Mesenchymal stem cell (in vitro differentiated cells and primary cell): ENCODE results near the gene HOXA6.

Source experiments
- DNase-seq: peaks from one replicate; pipeline ENCODE4 v3.0.0-alpha.2; 2013
- H2AFZ ChIP-seq: one replicate; pipeline ENCODE4 v1.6.1; 2013; ENCODE audit warnings: low read depth, mild to moderate bottlenecking, control low read depth, inconsistent platforms, low read length, moderate library complexity
- H2AK5ac ChIP-seq: 2 replicates; pipeline ENCODE4 v1.6.1; 2013; ENCODE audit warnings: low read length, moderate library complexity, mild to moderate bottlenecking, inconsistent platforms; ENCODE audit not compliant: severe bottlenecking
- H2BK120ac ChIP-seq: one replicate; pipeline ENCODE4 v1.6.1; 2013; ENCODE audit warnings: low read depth, mild to moderate bottlenecking, inconsistent platforms, low read length, moderate library complexity
- H2BK12ac ChIP-seq, 2 experiments: one replicate each; pipeline ENCODE4 v1.6.1; 2013; ENCODE audit warnings: inconsistent platforms in 2 of 2, low read length in 2 of 2, mild to moderate bottlenecking in 2 of 2, moderate library complexity in 2 of 2, control low read depth in 1 of 2
- H2BK15ac ChIP-seq: one replicate; pipeline ENCODE4 v1.6.1; 2013; ENCODE audit warnings: mild to moderate bottlenecking, low read depth, inconsistent platforms; ENCODE audit not compliant: poor library complexity, severe bottlenecking
- H2BK5ac ChIP-seq: 2 replicates; pipeline ENCODE4 v1.6.1; 2013; ENCODE audit warnings: low read depth, mild to moderate bottlenecking, low read length, control low read depth, inconsistent platforms; ENCODE audit not compliant: poor library complexity, severe bottlenecking
- H3K14ac ChIP-seq, 2 experiments: one replicate each; pipeline ENCODE4 v1.6.1; 2013; ENCODE audit warnings: inconsistent platforms in 2 of 2, low read length in 2 of 2, control low read depth in 1 of 2, mild to moderate bottlenecking in 1 of 2, moderate library complexity in 1 of 2
- H3K18ac ChIP-seq, 2 experiments: one replicate each; pipeline ENCODE4 v1.6.1; 2013; ENCODE audit warnings: inconsistent platforms in 2 of 2, low read length in 2 of 2, control low read depth in 1 of 2, low read depth in 1 of 2, mild to moderate bottlenecking in 1 of 2
- H3K23ac ChIP-seq, 2 experiments: one replicate each; pipeline ENCODE4 v1.6.1; 2013; ENCODE audit warnings: inconsistent platforms in 2 of 2, low read length in 2 of 2, mild to moderate bottlenecking in 2 of 2, moderate library complexity in 2 of 2, control low read depth in 1 of 2
- H3K27ac ChIP-seq: 2 replicates; pipeline ENCODE4 v1.5.1; 2013; ENCODE audit warnings: mild to moderate bottlenecking, moderate library complexity, low read length, control low read depth, inconsistent platforms; ENCODE audit not compliant: poor library complexity, severe bottlenecking
- H3K27me3 ChIP-seq, 2 experiments: 2 replicates each; pipeline versions ENCODE4 v1.6.1 to v1.7.0; 2013; ENCODE audit warnings: low read length in 2 of 2, mild to moderate bottlenecking in 2 of 2, moderate library complexity in 2 of 2, control low read depth in 1 of 2, inconsistent platforms in 1 of 2; ENCODE audit not compliant: control insufficient read depth in 1 of 2, insufficient read depth in 1 of 2
- H3K36me3 ChIP-seq, 2 experiments: 2 replicates each; pipeline versions ENCODE4 v1.6.1 to v1.7.0; 2013; ENCODE audit warnings: low read length in 2 of 2, control low read depth in 1 of 2, inconsistent platforms in 1 of 2, low read depth in 1 of 2, mild to moderate bottlenecking in 1 of 2; ENCODE audit not compliant: insufficient read depth in 2 of 2, control insufficient read depth in 1 of 2
- H3K4ac ChIP-seq, 2 experiments: one replicate each; pipeline ENCODE4 v1.6.1; 2013; ENCODE audit warnings: inconsistent platforms in 2 of 2, low read length in 2 of 2, mild to moderate bottlenecking in 2 of 2, moderate library complexity in 2 of 2, control low read depth in 1 of 2, low read depth in 1 of 2
- H3K4me1 ChIP-seq: 2 replicates; pipeline ENCODE4 v1.6.1; 2013; ENCODE audit warnings: low read depth, low read length, control low read depth; ENCODE audit not compliant: control insufficient read depth, insufficient read depth
- H3K4me2 ChIP-seq: 2 replicates; pipeline ENCODE4 v1.6.1; 2013; ENCODE audit warnings: low read length, mild to moderate bottlenecking, inconsistent platforms; ENCODE audit not compliant: poor library complexity, severe bottlenecking
- H3K4me3 ChIP-seq, 2 experiments: 2 replicates each; pipeline versions ENCODE4 v1.5.1 to v1.7.0; 2013; ENCODE audit warnings: low read length in 2 of 2, mild to moderate bottlenecking in 2 of 2, control low read depth in 1 of 2, low read depth in 1 of 2; ENCODE audit not compliant: insufficient read depth in 1 of 2
- H3K79me1 ChIP-seq: replicated peaks from 2 replicates; pipeline ENCODE4 v1.6.1; 2013; ENCODE audit warnings: mild to moderate bottlenecking, control low read depth, low read length, inconsistent platforms; ENCODE audit not compliant: poor library complexity, severe bottlenecking
- H3K9ac ChIP-seq: 2 replicates; pipeline ENCODE4 v1.7.0; 2013; ENCODE audit warnings: mild to moderate bottlenecking, low read length, moderate library complexity
- H3K9me3 ChIP-seq: 2 replicates; pipeline ENCODE4 v1.7.0; 2013; ENCODE audit warnings: mild to moderate bottlenecking, low read length; ENCODE audit not compliant: control insufficient read depth
- H4K8ac ChIP-seq: one replicate; pipeline ENCODE4 v1.6.1; 2013; ENCODE audit warnings: inconsistent platforms, mild to moderate bottlenecking, low read length, moderate library complexity
- H4K91ac ChIP-seq: one replicate; pipeline ENCODE4 v1.6.1; 2013; ENCODE audit warnings: mild to moderate bottlenecking, low read length, inconsistent platforms
- WGBS: methylation state at CpG from one replicate; pipeline ENCODE4 v1.1.7; 2013; ENCODE audit warnings: mixed read lengths; 5-methylcytosine and 5-hydroxymethylcytosine counted together

Gene HOXA6

GRCh38 chr7:27153526-27153925 lies 6.0 kb upstream of the HOXA6 start:
- 98% methylated on average over 3 of the region's 3 CpGs for WGBS
- Histone ChIP-seq H4K91ac (no peak overlapping the region), H3K9me3 (no peaks in the 10 kb centered on the region), H3K18ac (no peak overlapping the region), H3K9ac (peak overlapping the region; percentile 90), H3K79me1 (peaks cover 11% of the 10 kb centered on the region), H3K23ac (no peak overlapping the region), H3K27me3 (peaks cover 0 to 75% of the 10 kb centered on the region in 2 experiments), H3K4me2 (no peak overlapping the region), H3K36me3 (peaks cover 0 to 30% of the 10 kb centered on the region in 2 experiments), H4K8ac (no peak overlapping the region), H2BK12ac (no peak overlapping the region), H2BK120ac (no peak overlapping the region), H3K4me3 (peak overlapping the region in 1 of 2 experiments; percentile 82), H3K4me1 (peaks cover 12% of the 10 kb centered on the region), H2AFZ (no peak overlapping the region), H2AK5ac (no peak overlapping the region), H3K27ac (no peak overlapping the region), H2BK5ac (no peak overlapping the region), H3K14ac (no peak overlapping the region), H3K4ac (no peak overlapping the region), H2BK15ac (no peak overlapping the region)
- no peak for DNase-seq

GRCh38 chr7:27152816-27153442 lies 5.4 kb upstream of the HOXA6 start:
- H2BK120ac ChIP-seq, result no peak overlapping the region
- H3K27ac ChIP-seq, result no peak overlapping the region
- peaks cover 17% of the 10 kb centered on the region for H3K79me1 ChIP-seq
- H3K4me3 ChIP-seq, result peak overlapping the region in 1 of 2 experiments; percentile 82
- H3K4ac ChIP-seq, result no peak overlapping the region
- H4K91ac ChIP-seq, result no peak overlapping the region
- H3K9ac ChIP-seq, result peak overlapping the region; percentile 90
- no peak overlapping the region for H2BK5ac ChIP-seq
- 70% methylated on average over 22 of the region's 22 CpGs for WGBS
- no peak for DNase-seq
- no peaks in the 10 kb centered on the region for H3K9me3 ChIP-seq
- H3K4me1 ChIP-seq, result peaks cover 17% of the 10 kb centered on the region
- peak overlapping the region in 1 of 2 experiments; percentile 38 for H2BK12ac ChIP-seq
- H4K8ac ChIP-seq, result peak overlapping the region; percentile 10
- H2BK15ac ChIP-seq, result no peak overlapping the region
- H3K27me3 ChIP-seq, result peaks cover 0 to 75% of the 10 kb centered on the region in 2 experiments
- H3K36me3 ChIP-seq, result peaks cover 0 to 35% of the 10 kb centered on the region in 2 experiments
- no peak overlapping the region for H3K18ac ChIP-seq
- no peak overlapping the region for H3K23ac ChIP-seq
- H3K4me2 ChIP-seq, result no peak overlapping the region
- no peak overlapping the region for H2AK5ac ChIP-seq
- no peak overlapping the region for H3K14ac ChIP-seq
- no peak overlapping the region for H2AFZ ChIP-seq

- peak within 1 kb of the TSS; percentile 43 for H4K91ac ChIP-seq
- H3K79me1 ChIP-seq, result peaks cover 18% of the 10 kb centered on the region
- no peak within 1 kb of the TSS for H2BK5ac ChIP-seq
- peak within 1 kb of the TSS; percentile 19 to 25 for H3K18ac ChIP-seq
- H3K36me3 ChIP-seq, result peaks cover 0 to 35% of the 10 kb centered on the region in 2 experiments
- 48% methylated on average over 47 of the region's 53 CpGs for WGBS
- no peak within 1 kb of the TSS for H3K14ac ChIP-seq
- no peak within 1 kb of the TSS for H2BK15ac ChIP-seq
- peak within 1 kb of the TSS in 1 of 2 experiments; percentile 82 for H3K4me3 ChIP-seq
- peak within 1 kb of the TSS in 1 of 2 experiments; percentile 73 for H2BK12ac ChIP-seq
- peak within 1 kb of the TSS in 1 of 2 experiments; percentile 67 for H3K23ac ChIP-seq
- no peak within 1 kb of the TSS for H2AK5ac ChIP-seq
- peak within 1 kb of the TSS; percentile 90 for H3K9ac ChIP-seq
- no peak within 1 kb of the TSS for H3K27ac ChIP-seq
- peak; percentile 50 for DNase-seq
- H4K8ac ChIP-seq, result peak within 1 kb of the TSS; percentile 10
- peak within 1 kb of the TSS; percentile 23 for H3K4me2 ChIP-seq
- H3K9me3 ChIP-seq, result no peaks in the 10 kb centered on the region
- H2BK120ac ChIP-seq, result no peak within 1 kb of the TSS
- peaks cover 15% of the 10 kb centered on the region for H3K4me1 ChIP-seq
- H3K4ac ChIP-seq, result no peak within 1 kb of the TSS
- H2AFZ ChIP-seq, result no peak within 1 kb of the TSS
- H3K27me3 ChIP-seq, result peaks cover 0 to 67% of the 10 kb centered on the region in 2 experiments
Measured at GRCh38 chr7:27151931-27152815, 4.6 kb upstream of the HOXA6 start, which contains the start of gene HOXA3. Gene HOXA3 (minus strand): TSS chr7:27152583. CDS start chr7:27110640, 41,943 bp downstream.
